Posterior cingulate gyrus (tissue), 11 donors: ENCODE measurements around the gene PLCG2.
"Not testable (repeated sequence)": the region's sequence is repeated elsewhere in the genome, so short reads cannot be mapped to it uniquely, and the experiment has no call there.

Experiments
- DNase-seq, 10 donors: peaks; one replicate each; pipeline versions ENCODE4 v3.0.0 to v3.0.0-alpha.2; 2020 to 2021; ENCODE audit warnings: mixed read lengths in 3 of 10
- intact Hi-C: fragments of 100-400 bp; cut with DNase I; formaldehyde crosslinking; loops from one replicate; pipeline ENCODE4 v1.15.1; 2023

The PLCG2 gene

DNA sequence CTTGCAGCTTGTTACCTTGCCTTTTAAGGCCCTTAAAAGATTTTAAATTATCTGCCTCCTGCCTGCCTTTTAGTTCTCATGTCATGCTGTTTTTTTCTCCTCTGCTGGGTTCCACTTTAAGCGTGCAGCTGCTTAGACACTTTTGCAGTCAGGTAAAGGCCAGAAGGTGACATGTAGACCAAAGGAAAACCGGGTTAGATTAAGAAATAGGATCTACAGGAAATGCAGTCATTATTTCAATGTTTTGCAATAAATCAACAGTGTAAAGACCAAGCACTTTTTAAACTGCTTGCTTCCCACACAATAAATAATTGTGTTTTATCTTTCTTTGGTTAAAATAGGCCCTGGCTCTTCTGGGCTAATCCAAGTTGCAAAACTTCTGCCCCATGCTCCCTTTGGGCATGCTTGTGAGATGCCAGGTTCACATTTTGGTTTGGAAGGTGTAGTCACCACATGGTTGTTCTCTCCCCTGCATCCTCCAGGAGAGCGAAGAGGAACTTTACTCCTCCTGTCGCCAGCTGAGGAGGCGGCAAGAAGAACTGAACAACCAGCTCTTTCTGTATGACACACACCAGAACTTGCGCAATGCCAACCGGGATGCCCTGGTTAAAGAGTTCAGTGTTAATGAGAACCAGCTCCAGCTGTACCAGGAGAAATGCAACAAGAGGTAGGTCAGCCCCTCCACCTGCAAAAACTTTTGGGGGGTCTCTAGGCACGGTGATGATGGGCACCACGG is 177.3 kb downstream of the PLCG2 start:
- no peak for DNase-seq
- intact Hi-C loops = no loop called here

DNA sequence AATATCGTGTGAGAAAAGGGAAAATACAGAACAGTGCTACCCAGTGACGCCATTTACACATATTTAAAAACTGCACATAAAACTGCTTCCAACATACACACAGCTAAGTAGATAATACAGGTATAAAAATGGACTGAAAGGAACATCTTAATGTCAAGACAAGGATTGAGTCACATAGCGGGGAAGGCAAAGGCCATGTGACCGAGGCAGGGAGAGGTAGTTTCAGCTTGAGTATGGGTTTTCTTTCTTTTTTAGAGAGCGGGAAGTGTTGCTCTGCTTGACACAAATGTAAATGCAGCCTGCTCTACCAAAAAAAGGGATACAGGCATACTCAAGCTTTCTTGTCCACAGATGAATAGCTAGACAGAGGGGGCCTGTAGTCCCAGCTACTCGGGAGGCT is 185.7 kb downstream of the PLCG2 start:
- intact Hi-C loops = no loop called here
- DNase-seq = no peak

DNA sequence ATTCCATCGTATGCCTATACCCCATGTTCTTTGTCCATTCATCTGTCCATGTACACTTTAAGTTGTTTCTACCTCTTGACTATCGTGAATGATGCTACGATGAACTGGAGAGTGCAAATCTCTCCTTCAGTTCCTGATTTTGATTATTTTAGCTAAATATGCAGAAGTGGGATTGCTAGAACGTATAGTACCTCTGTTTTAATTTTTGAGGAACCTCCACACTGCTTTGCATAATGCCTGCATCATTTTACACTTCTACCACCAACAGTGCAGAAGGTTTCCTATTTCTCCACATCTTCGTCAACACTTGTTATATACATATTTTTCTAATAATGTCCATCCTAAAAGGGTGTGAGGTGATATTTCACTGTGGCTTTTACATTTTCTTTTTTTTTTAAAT is 188.3 kb downstream of the PLCG2 start:
- no peak for DNase-seq
- intact Hi-C loops = no loop called here

DNA sequence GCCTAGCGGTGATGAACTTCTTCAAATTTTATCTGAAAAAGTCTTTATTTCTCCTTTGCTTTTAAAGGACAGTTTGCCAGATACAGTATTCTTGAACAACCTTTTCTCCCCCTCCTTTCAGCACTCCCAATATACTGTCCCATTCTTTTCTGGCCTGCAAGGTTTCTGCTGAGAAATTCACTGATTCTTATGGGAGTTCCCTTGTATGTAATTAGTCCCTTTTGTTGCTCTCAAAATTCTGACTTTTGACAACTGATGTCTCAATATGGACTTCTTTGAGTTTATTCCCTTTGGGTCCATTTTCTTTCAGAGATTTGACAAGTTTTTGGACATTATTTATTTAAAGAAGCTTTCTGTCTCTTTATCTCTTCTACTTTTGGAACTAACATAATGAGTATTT is 192.8 kb downstream of the PLCG2 start:
- intact Hi-C loops = no loop called here
- no peak for DNase-seq

GRCh38 chr16:81973737-81974136 is 194.6 kb downstream of the PLCG2 start:
- no peak for DNase-seq
- intact Hi-C loops = no loop called here

GRCh38 chr16:81975637-81976036 is 196.5 kb downstream of the PLCG2 start:
- intact Hi-C loops = no loop called here
- no peak for DNase-seq

GRCh38 chr16:81977335-81977942 is 198.3 kb downstream of the PLCG2 start:
- DNase-seq, intact Hi-C loops: not testable (repeated sequence)

GRCh38 chr16:81987121-81987520 is 208.0 kb downstream of the PLCG2 start:
- intact Hi-C loops = no loop called here
- DNase-seq = no peak

- intact Hi-C loops = no loop called here
- no peak for DNase-seq
Observed at GRCh38 chr16:81987706-81988105, 208.6 kb downstream of the PLCG2 start.

GRCh38 chr16:81992859-81993258 is 213.8 kb downstream of the PLCG2 start:
- no peak for DNase-seq
- intact Hi-C loops = no loop called here

- no peak for DNase-seq
- intact Hi-C loops = no loop called here
Observed at GRCh38 chr16:81994485-81994884, 215.4 kb downstream of the PLCG2 start.

- intact Hi-C loops = no loop called here
- DNase-seq = no peak
Observed at GRCh38 chr16:81995651-81996050, 216.6 kb downstream of the PLCG2 start.

DNA sequence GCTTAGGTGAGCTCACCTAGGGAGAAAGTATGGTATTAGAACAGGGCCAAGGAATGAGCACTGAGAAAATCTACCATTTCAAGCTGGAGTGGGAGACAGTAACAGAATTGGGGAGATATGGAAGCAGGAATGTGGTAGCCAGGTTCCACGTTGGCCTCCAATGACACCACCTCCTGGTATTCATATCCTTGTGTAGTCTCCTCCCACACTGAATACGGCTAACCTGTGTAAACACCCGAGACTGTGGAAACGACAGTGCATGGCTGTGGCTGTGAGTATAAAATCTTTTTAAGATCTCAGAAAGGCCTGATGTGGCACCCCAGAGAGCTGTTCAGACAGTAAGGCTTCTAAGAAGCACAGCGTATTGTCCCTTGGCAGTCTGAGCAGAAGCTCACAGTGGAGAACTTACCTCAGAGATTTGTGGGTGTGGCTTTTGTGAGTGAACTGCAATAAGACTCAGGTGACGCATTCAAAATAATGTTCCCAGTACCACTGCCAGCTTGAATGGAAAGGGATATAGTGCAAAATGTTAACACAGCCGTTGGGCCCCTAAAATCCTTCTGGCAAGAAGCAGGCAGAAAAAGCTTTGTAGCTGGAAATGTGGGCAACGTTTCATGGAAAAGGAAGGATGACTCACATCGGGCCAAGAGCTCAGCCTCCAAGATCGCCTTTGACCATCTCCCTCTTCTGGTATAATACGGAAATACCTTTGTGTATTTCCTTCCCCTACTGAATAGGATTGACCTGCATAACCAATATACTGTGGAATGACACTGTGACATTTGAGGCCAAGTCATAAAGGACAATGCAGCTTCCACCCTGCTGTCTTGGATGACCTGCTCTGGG is 217.8 kb downstream of the PLCG2 start:
- intact Hi-C loops = no loop called here
- DNase-seq = no peak

DNA sequence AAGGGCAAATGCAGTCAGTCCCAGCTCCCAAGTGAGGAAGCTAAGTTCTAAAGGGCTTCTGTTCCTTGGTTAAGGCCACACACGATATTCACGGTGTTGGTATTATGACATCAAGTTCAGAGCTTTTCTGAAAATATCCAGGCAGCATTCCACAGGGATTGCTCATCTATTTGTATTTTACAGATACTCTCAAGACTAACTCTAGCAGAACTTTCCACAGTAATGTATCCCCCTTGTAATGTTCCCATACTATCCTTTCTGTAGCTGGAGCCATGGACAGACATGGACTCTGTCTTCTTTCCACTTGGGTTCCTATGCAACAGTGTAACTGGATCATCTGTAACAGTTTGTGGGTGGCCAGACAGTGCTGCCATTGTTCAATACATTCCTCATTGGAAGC is 218.6 kb downstream of the PLCG2 start:
- DNase-seq = no peak
- intact Hi-C loops = no loop called here

GRCh38 chr16:82002831-82003230 is 223.7 kb downstream of the PLCG2 start:
- intact Hi-C loops = no loop called here
- no peak for DNase-seq

GRCh38 chr16:82004601-82005000 is 225.5 kb downstream of the PLCG2 start:
- intact Hi-C loops = no loop called here
- DNase-seq = no peak

- no peak for DNase-seq
Observed at GRCh38 chr16:82005027-82005830, 226.1 kb downstream of the PLCG2 start.

DNA sequence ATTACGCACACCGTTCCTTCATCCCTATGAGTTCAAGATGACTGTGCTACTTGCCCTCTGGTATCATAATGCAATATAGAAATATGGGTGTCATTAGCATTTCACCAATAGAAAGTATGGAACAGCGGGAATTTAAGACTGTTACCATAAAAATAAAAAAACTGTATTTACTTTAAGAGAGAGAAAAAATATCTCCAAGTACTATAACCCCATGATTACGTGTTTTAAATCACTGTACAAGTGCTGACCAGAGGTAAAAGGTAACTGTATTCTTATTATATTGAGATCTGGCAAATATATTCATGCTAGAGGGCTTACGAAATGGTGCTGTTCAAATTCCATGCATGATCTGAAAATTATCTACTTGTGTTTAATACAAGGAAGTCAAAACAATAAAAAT is 226.9 kb downstream of the PLCG2 start:
- no peak for DNase-seq
- intact Hi-C loops = no loop called here

More at GRCh38 chr16:82005027-82005830, 226.1 kb downstream of the PLCG2 start:
- intact Hi-C loops = no loop called here

DNA sequence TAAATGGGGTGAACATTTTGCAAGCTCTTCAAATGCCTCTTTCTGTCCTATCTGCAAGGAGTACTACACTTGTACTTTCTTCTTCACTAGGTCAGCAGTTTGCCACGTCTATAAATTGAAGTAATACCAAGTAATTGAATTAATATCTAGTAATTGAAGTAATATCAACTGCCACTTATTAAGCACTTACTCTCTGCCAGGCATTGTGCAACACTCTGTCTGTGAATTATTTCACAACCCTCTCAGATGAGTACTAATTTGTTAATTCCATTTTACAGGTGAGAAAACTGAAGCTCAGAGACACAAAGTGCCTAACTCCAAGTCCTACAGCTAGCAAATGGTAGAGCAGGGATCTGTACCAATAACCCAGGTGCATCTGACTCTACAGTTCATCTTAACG is 228.1 kb downstream of the PLCG2 start:
- intact Hi-C loops = no loop called here
- no peak for DNase-seq

DNA sequence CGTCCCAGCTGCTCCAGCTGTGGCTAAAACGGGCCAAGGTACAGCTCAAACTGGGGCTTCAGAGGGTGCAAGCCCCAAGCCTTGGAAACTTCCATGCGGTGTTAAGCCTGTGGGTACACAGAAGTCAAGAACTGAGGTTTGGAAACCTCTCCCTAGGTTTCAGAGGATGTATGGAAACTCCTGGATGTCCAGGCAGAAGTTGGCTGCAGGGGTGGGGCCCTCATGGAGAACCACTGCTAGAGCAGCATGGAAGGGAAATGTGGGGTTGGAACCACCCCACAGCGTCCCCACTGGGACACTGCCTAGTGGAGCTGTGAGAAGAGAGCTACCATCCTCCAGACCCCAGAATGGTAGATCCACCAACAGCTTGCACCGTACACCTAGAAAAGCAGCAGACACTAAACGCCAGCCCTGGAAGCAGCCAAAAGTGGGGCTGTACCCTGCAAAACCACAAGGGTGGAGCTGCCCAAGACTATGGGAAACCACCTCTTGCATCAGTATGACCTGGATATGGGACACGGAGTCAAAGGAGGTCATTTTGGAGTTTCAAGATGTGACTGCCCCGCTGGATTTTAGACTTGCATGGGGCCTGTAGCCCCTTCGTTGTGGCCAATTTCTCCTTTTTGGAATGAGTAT is 230.0 kb downstream of the PLCG2 start:
- DNase-seq = no peak
- intact Hi-C loops = no loop called here
